WERI-Rb-1 (cell line): ENCODE measurements around the gene GPR108.
"Not testable (repeated sequence)": the region's sequence is repeated elsewhere in the genome, so short reads cannot be mapped to it uniquely, and the experiment has no call there.

ENCODE experiments used
- DNase-seq: peaks from one replicate; pipeline ENCODE4 v3.0.0-alpha.2; 2020
- H3K27ac ChIP-seq: fragments of 250-450 bp; sonication (Bioruptor Pico); 2 replicates; pipeline ENCODE4 v1.5.1; 2020; ENCODE audit warnings: mild to moderate bottlenecking, moderate library complexity
- H3K27me3 ChIP-seq: fragments of 250-450 bp; sonication (Bioruptor Pico); 2 replicates; pipeline ENCODE4 v1.5.1; 2021; ENCODE audit warnings: mild to moderate bottlenecking, low read depth, moderate library complexity; ENCODE audit not compliant: insufficient read depth, severe bottlenecking
- H3K36me3 ChIP-seq: fragments of 250-450 bp; sonication (Bioruptor Pico); 2 replicates; pipeline ENCODE4 v1.5.1; 2020; ENCODE audit warnings: mild to moderate bottlenecking, moderate library complexity
- H3K4me3 ChIP-seq: 2 replicates; pipeline ENCODE4 v1.5.1; 2011; ENCODE audit warnings: low read depth, mild to moderate bottlenecking, control low read depth, low read length
- H3K9me3 ChIP-seq: fragments of 250-450 bp; sonication (Bioruptor Pico); 2 replicates; pipeline ENCODE4 v1.5.1; 2021; ENCODE audit warnings: mild to moderate bottlenecking, moderate library complexity; ENCODE audit not compliant: severe bottlenecking
- CTCF ChIP-seq: IDR thresholded peaks from 2 replicates; pipeline ENCODE4 v1.5.1; 2011; ENCODE audit warnings: low read depth, mild to moderate bottlenecking, control low read depth, inconsistent platforms, low read length

Gene GPR108

GRCh38 chr19:6765738-6766356 lies 28.5 kb upstream of the GPR108 start:
- no peak for DNase-seq
- H3K27ac ChIP-seq, result no peak overlapping the region
- no peak for TF ChIP-seq CTCF

GRCh38 chr19:6762253-6762797 lies 24.9 kb upstream of the GPR108 start:
- H3K4me3 ChIP-seq, H3K36me3 ChIP-seq, DNase-seq, H3K27ac ChIP-seq, H3K9me3 ChIP-seq, H3K27me3 ChIP-seq: not testable (repeated sequence)

More at GRCh38 chr19:6765738-6766356, 28.5 kb upstream of the GPR108 start:
- Histone ChIP-seq H3K36me3 (no peaks in the 10 kb centered on the region), H3K9me3 (peaks cover 3% of the 10 kb centered on the region), H3K4me3 (no peak overlapping the region), H3K27me3 (peaks cover 14% of the 10 kb centered on the region)

- H3K4me3 ChIP-seq, result no peak overlapping the region
- H3K27ac ChIP-seq, result no peak overlapping the region
- peak; percentile 25 for DNase-seq
- TF ChIP-seq CTCF, result no peak
- no peaks in the 10 kb centered on the region for H3K27me3 ChIP-seq
- H3K36me3 ChIP-seq, result no peaks in the 10 kb centered on the region
- H3K9me3 ChIP-seq, result peaks cover 3% of the 10 kb centered on the region
Observed at GRCh38 chr19:6761053-6761676, 23.8 kb upstream of the GPR108 start.

- H3K27ac ChIP-seq, result no peak overlapping the region
- DNase-seq, result no peak
- H3K4me3 ChIP-seq, result no peak overlapping the region
- no peak for TF ChIP-seq CTCF
- no peaks in the 10 kb centered on the region for H3K36me3 ChIP-seq
- peaks cover 3% of the 10 kb centered on the region for H3K9me3 ChIP-seq
- H3K27me3 ChIP-seq, result no peaks in the 10 kb centered on the region
Observed at GRCh38 chr19:6760606-6761005, 23.2 kb upstream of the GPR108 start.

GRCh38 chr19:6754653-6755463 lies 17.5 kb upstream of the GPR108 start:
- H3K27ac ChIP-seq, result no peak overlapping the region
- TF ChIP-seq CTCF, result no peak
- no peaks in the 10 kb centered on the region for H3K27me3 ChIP-seq
- H3K36me3 ChIP-seq, result peaks cover 30% of the 10 kb centered on the region
- no peaks in the 10 kb centered on the region for H3K9me3 ChIP-seq
- DNase-seq, result no peak
- H3K4me3 ChIP-seq, result no peak overlapping the region

GRCh38 chr19:6754136-6754535 lies 16.8 kb upstream of the GPR108 start:
- H3K4me3 ChIP-seq, result no peak overlapping the region
- no peak overlapping the region for H3K27ac ChIP-seq
- H3K27me3 ChIP-seq, result no peaks in the 10 kb centered on the region
- no peak for TF ChIP-seq CTCF
- DNase-seq, result no peak
- H3K36me3 ChIP-seq, result peaks cover 37% of the 10 kb centered on the region
- H3K9me3 ChIP-seq, result no peaks in the 10 kb centered on the region
